ENCODE data around the gene NTRK1.

NTRK1 gene

DNA sequence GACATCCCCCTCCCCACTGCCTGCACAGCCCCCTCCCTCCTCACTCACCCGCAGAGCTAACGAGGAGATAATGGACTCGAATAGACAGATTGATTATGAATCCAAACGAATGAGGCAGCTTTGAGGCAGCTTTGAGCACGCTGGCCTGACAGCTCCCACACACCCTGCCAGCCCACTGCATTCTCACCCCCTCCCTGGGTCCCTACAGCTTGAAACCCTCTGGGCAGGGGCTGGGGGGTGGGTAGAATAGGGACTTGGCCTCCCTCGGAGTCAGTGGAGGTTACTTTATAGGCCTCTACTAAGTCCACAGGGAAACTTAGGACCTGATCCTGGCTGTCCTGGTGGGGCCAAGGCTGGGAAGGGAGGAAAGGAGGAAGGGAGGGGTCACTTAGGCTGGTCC lies 1.9 kb downstream of the NTRK1 start:
- ChIA-PET CTCF (interaction anchor here (1.1 to 16.4 kb wide), 11 partner anchors 9 to 203 kb away, joined by 3 to 476 read pairs (median 51); partner anchors contain the start of genes ISG20L2, METTL25B, PEAR1 and SH2D2A), POLR2A (no interaction called here)
- DNase-seq (ENCODE audit: low read depth, low spot score) = no peak
- no peak overlapping the region for H3K4me3 ChIP-seq (ENCODE audit: low read depth, low read length)
- TF ChIP-seq, protein P1, sequence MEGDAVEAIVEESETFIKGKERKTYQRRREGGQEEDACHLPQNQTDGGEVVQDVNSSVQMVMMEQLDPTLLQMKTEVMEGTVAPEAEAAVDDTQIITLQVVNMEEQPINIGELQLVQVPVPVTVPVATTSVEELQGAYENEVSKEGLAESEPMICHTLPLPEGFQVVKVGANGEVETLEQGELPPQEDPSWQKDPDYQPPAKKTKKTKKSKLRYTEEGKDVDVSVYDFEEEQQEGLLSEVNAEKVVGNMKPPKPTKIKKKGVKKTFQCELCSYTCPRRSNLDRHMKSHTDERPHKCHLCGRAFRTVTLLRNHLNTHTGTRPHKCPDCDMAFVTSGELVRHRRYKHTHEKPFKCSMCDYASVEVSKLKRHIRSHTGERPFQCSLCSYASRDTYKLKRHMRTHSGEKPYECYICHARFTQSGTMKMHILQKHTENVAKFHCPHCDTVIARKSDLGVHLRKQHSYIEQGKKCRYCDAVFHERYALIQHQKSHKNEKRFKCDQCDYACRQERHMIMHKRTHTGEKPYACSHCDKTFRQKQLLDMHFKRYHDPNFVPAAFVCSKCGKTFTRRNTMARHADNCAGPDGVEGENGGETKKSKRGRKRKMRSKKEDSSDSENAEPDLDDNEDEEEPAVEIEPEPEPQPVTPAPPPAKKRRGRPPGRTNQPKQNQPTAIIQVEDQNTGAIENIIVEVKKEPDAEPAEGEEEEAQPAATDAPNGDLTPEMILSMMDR (IDR thresholded peaks at IDR 0.05; ENCODE audit: insufficient read depth, low read length, missing control alignments) = no peak

DNA sequence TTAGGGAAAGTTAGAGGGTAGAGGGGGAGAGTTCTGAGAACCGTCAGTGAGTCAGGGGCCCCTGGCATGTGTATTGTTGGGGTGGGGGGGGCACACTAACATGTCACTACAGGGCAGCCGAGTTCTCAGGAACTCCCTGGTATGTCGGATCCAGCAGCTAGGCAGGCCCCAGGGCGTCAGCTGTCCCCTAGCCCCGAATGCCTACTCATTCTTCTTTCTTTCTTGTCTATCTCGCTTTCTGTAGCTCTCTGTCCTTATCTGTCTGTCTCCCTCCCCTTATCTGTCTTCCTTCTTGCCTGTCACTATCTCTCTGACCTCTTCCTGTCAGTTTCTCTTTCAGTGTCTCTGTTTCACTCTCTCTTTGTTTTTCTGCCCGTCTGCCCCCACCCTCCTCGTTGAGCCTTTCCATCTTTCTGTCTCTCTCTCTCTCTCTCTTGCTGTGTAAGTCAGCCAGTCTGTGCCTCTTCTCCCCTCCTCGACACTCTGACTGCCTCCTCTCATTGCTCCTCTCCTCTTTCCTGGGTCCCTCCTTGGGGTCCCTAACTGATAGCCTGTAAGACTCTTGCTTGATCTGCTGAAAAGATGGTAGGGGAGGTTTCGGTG lies 2.4 kb downstream of the NTRK1 start:
- no peak overlapping the region for H3K4me3 ChIP-seq (ENCODE audit: low read depth, low read length)
- ChIA-PET POLR2A (no interaction called here), CTCF (interaction anchor here (1.2 to 16.4 kb wide), 7 partner anchors 15 to 175 kb away, joined by 3 to 476 read pairs (median 113); partner anchors contain the start of genes ISG20L2, METTL25B, PEAR1 and SH2D2A)
- DNase-seq (ENCODE audit: low read depth, low spot score) = no peak
- TF ChIP-seq, protein P1 (IDR thresholded peaks at IDR 0.05; ENCODE audit: insufficient read depth, low read length, missing control alignments) = no peak

DNA sequence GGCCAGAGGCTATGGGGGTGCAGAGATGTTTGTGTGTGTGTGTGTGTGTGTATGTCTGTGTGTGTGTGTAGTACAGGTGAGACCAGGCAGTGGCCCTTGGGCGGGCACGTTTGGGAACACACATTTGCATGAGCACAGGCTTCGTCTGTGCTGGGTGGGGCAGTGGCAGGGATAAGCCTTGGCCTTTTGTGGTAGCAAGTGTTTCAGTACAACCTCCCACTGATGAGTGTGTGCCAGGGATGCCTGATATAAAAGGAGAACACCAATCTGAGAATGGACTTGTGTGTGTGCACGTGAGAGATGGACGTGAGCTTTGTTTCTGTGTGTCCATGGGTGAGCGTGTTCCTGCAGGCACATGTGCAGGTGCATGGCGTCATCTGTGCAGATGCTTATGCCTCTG lies 3.0 kb downstream of the NTRK1 start:
- ChIA-PET CTCF (interaction anchor here (1.2 to 16.4 kb wide), 4 partner anchors 25 to 175 kb away, joined by 3 to 476 read pairs (median 184); partner anchors contain the start of genes ISG20L2, METTL25B, PEAR1 and SH2D2A), POLR2A (no interaction called here)
- TF ChIP-seq, protein P1 (IDR thresholded peaks at IDR 0.05; ENCODE audit: insufficient read depth, low read length, missing control alignments) = no peak
- H3K4me3 ChIP-seq (ENCODE audit: low read depth, low read length) = no peak overlapping the region
- no peak for DNase-seq (ENCODE audit: low read depth, low spot score)

DNA sequence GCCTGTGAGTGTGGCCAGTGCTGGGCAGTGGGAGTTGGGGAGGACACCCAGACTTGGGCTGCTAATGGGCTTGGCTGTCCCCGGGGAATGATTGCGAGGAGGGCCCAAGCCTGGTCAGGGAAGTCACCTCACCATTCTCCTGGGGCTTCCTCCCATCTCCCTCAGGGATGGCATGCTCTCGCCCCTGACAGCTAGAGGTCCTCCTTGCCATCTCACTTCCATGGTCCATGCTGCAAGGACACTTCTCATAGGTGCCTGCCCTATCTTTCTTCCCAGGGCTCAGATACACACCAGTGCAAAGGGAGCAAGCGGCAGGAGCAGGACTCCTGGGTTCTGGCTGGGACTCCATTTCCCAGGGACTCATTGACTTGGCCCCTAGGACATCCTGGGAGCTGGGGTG lies 4.1 kb downstream of the NTRK1 start:
- CTCF ChIA-PET = interaction anchor here (1.4 to 16.4 kb wide), 4 partner anchors 24 to 138 kb away, joined by 4 to 192 read pairs (median 90); partner anchors contain the start of genes ISG20L2, METTL25B and PEAR1
- POLR2A ChIA-PET = interaction anchor here (0.6 kb wide), 1 partner anchor 28 kb away, joined by 3 read pairs; no protein-coding TSS in a partner anchor
- TF ChIP-seq, protein P1 (IDR thresholded peaks at IDR 0.05; ENCODE audit: insufficient read depth, low read length, missing control alignments) = no peak
- no peak for DNase-seq (ENCODE audit: low read depth, low spot score)
- no peak overlapping the region for H3K4me3 ChIP-seq (ENCODE audit: low read depth, low read length)

DNA sequence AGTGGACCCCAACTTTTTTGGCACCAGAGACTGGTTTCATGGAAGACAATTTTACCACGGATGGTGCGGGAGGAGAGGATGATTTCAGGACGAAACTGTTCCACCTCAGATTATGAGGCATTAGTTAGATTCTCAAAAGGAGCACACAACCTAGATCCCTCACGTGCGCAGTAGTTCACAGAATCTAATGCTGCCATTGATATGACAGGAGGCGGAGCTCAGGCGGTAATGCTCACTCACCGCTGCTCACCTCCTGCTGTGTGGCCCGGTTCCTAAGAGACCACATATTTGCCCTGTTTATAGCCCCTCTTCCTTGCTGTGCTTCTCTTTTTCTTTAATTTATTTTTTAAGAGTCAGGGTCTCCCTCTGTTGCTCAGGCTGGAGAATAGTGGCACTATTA lies 4.6 kb downstream of the NTRK1 start:
- ChIA-PET POLR2A (no interaction called here), CTCF (interaction anchor here (1.4 to 16.4 kb wide), 3 partner anchors 23 to 64 kb away, joined by 4 to 175 read pairs (median 6); partner anchors contain the start of gene PEAR1)
- TF ChIP-seq, protein P1 (IDR thresholded peaks at IDR 0.05; ENCODE audit: insufficient read depth, low read length, missing control alignments) = no peak
- no peak for DNase-seq (ENCODE audit: low read depth, low spot score)
- no peak overlapping the region for H3K4me3 ChIP-seq (ENCODE audit: low read depth, low read length)

DNA sequence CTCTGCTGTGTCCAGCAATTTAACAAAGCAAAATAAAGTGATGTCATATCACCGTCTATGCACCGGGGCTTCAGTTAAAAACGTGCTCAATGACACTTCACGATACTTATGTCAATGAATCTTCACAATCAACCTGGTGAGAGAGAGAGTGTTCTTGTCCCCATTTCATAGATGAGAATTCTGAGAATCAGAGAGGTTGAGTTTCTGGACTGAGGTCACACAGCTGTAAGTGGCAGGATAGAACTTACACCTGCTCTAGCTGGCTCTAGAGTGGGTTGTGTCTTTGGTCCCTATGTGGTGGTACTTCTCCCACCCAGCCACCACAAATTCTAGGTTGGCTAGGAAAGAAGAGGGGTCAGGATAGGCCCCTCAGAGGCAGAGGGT lies 5.2 kb downstream of the NTRK1 start:
- DNase-seq (ENCODE audit: low read depth, low spot score) = no peak
- TF ChIP-seq, protein P1 (IDR thresholded peaks at IDR 0.05; ENCODE audit: insufficient read depth, low read length, missing control alignments) = no peak
- POLR2A ChIA-PET = no interaction called here
- CTCF ChIA-PET = interaction anchor here (1.5 to 16.4 kb wide), 2 partner anchors 23 to 65 kb away, joined by 6 to 175 read pairs; partner anchors contain the start of gene PEAR1
- no peak overlapping the region for H3K4me3 ChIP-seq (ENCODE audit: low read depth, low read length)
